Measurements from ENCODE around the gene DDX41. TPM values are rescaled to one million over a fixed set of nuclear protein-coding genes. Genes with fewer than 3 reads are reported as not detected.

DDX41 gene
- total RNA-seq, 1 donor from 2014 or later = 60.7 TPM

DNA sequence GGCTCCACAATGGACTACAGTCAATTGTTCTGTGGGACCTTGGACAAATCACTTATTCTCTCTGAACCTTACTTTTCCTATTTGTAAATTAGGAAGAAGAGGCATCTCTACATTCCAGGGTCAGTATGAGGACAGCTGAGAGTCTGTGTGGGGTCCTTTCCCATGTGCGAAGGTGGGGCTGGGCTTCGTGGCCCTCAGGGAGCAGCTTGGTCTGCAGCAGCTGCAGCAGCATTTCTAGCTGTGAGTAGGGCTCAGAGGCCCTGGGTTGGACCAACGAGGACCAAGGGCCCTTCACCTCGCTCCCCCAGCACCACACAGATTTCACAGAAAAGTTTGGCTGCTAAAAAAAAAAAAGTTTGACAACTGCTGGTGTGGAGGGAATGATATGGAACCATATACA, 9.4 kb upstream of the DDX41 start:
- Histone ChIP-seq H3K4me3 (no peak overlapping the region), H3K27ac (no peak overlapping the region), H3K4me1 (no peaks in the 10 kb centered on the region), H3K36me3 (no peaks in the 10 kb centered on the region), H3K4me2 (no peak overlapping the region), H4K20me1 (ENCODE audit: low read depth) (peaks cover 20% of the 10 kb centered on the region), H3K27me3 (no peaks in the 10 kb centered on the region), H2AFZ (replicated peaks) (no peak overlapping the region), H3K79me2 (ENCODE audit: low read depth) (no peaks in the 10 kb centered on the region), H3F3A (ENCODE audit: low read depth) (no peaks in the 10 kb centered on the region), H3K9me3 (ENCODE audit: low read depth) (no peaks in the 10 kb centered on the region), H3K9ac (no peak overlapping the region)
- no peak for DNase-seq (ENCODE audit: low spot score)
- no peaks in the 10 kb centered on the region for H3K4me1 Mint-ChIP-seq
- H3K27ac Mint-ChIP-seq = no peak overlapping the region
- no peak overlapping the region for H3K4me3 Mint-ChIP-seq
- no peaks in the 10 kb centered on the region for H3K27me3 Mint-ChIP-seq (ENCODE audit: insufficient read depth, low read depth)
- no peaks in the 10 kb centered on the region for H3K9me3 Mint-ChIP-seq
- TF ChIP-seq EZH2phosphoT487 (IDR thresholded peaks at IDR 0.05) = no peak
- no peak for TF ChIP-seq EZH2 (IDR thresholded peaks at IDR 0.05)
- TF ChIP-seq, protein P1, sequence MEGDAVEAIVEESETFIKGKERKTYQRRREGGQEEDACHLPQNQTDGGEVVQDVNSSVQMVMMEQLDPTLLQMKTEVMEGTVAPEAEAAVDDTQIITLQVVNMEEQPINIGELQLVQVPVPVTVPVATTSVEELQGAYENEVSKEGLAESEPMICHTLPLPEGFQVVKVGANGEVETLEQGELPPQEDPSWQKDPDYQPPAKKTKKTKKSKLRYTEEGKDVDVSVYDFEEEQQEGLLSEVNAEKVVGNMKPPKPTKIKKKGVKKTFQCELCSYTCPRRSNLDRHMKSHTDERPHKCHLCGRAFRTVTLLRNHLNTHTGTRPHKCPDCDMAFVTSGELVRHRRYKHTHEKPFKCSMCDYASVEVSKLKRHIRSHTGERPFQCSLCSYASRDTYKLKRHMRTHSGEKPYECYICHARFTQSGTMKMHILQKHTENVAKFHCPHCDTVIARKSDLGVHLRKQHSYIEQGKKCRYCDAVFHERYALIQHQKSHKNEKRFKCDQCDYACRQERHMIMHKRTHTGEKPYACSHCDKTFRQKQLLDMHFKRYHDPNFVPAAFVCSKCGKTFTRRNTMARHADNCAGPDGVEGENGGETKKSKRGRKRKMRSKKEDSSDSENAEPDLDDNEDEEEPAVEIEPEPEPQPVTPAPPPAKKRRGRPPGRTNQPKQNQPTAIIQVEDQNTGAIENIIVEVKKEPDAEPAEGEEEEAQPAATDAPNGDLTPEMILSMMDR (IDR thresholded peaks at IDR 0.05) = no peak
- H3K36me3 Mint-ChIP-seq = peaks cover 18% of the 10 kb centered on the region

DNA sequence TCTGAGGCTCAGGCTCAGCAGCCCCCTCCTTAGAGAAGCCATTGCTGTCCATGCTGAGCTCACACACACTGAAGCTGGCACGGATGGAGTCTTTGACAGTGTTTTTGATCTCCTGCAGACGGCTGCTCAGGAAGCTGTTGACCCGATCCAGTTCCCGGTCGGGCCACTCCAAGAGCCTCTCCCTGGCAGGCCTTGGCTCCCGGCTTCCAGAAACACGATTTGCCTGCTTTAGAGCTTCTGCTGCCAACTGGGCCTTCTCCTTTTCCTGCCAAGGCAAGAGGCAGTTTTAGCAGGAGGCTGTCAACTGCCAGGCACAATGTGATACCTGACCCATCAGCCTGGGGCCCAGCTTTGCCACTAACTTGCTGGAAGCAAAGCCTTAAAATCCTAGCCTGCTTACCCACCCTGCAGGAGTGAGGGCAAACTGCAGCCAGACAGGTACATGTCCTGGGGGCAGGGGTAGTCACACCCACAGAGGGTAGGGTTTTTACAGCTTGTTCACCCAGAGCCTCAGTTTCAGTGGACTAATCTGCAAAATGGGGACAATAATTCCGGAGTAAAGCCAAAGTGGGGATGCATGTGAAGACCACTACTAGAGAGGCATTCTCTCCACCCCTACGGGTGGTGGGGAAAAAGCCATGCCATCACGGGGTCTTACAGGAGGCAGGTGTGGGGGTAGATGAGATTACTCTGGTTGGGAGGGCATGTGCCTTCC, 8.3 kb upstream of the DDX41 start:
- Histone ChIP-seq H3K9me3 (ENCODE audit: low read depth) (no peaks in the 10 kb centered on the region), H3K4me3 (no peak overlapping the region), H3K79me2 (ENCODE audit: low read depth) (no peaks in the 10 kb centered on the region), H3K9ac (no peak overlapping the region), H3K4me2 (no peak overlapping the region), H2AFZ (replicated peaks) (no peak overlapping the region), H4K20me1 (ENCODE audit: low read depth) (peaks cover 14% of the 10 kb centered on the region), H3K27me3 (no peaks in the 10 kb centered on the region), H3F3A (ENCODE audit: low read depth) (peaks cover 3% of the 10 kb centered on the region), H3K4me1 (no peaks in the 10 kb centered on the region), H3K36me3 (no peaks in the 10 kb centered on the region), H3K27ac (no peak overlapping the region)
- H3K4me1 Mint-ChIP-seq = no peaks in the 10 kb centered on the region
- no peak overlapping the region for H3K4me3 Mint-ChIP-seq
- no peaks in the 10 kb centered on the region for H3K9me3 Mint-ChIP-seq
- H3K27ac Mint-ChIP-seq = no peak overlapping the region
- H3K27me3 Mint-ChIP-seq (ENCODE audit: insufficient read depth, low read depth) = no peaks in the 10 kb centered on the region
- TF ChIP-seq EZH2phosphoT487 (IDR thresholded peaks at IDR 0.05) (no peak), EZH2 (IDR thresholded peaks at IDR 0.05) (no peak)
- TF ChIP-seq, protein P1 (IDR thresholded peaks at IDR 0.05) = no peak
- DNase-seq (ENCODE audit: low spot score) = no peak
- peaks cover 19% of the 10 kb centered on the region for H3K36me3 Mint-ChIP-seq

GRCh38 chr5:177524539-177524900, 7.8 kb upstream of the DDX41 start:
- Histone ChIP-seq H3K27ac (no peak overlapping the region), H3F3A (ENCODE audit: low read depth) (peaks cover 8% of the 10 kb centered on the region), H3K9ac (no peak overlapping the region), H3K4me1 (no peaks in the 10 kb centered on the region), H2AFZ (replicated peaks) (no peak overlapping the region), H3K4me2 (no peak overlapping the region), H3K27me3 (no peaks in the 10 kb centered on the region), H3K9me3 (ENCODE audit: low read depth) (no peaks in the 10 kb centered on the region), H3K4me3 (no peak overlapping the region), H3K79me2 (ENCODE audit: low read depth) (no peaks in the 10 kb centered on the region), H3K36me3 (no peaks in the 10 kb centered on the region), H4K20me1 (ENCODE audit: low read depth) (peaks cover 13% of the 10 kb centered on the region)
- Mint-ChIP-seq H3K27ac (no peak overlapping the region), H3K27me3 (ENCODE audit: insufficient read depth, low read depth) (no peaks in the 10 kb centered on the region), H3K4me1 (no peaks in the 10 kb centered on the region), H3K4me3 (no peak overlapping the region), H3K9me3 (no peaks in the 10 kb centered on the region), H3K36me3 (peaks cover 23% of the 10 kb centered on the region)
- no peak for DNase-seq (ENCODE audit: low spot score)
- TF ChIP-seq EZH2phosphoT487 (IDR thresholded peaks at IDR 0.05) (no peak), EZH2 (IDR thresholded peaks at IDR 0.05) (no peak)
- TF ChIP-seq, protein P1 (IDR thresholded peaks at IDR 0.05) = no peak

All from neural progenitor cell (in vitro differentiated cells).